Esophagus squamous epithelium (tissue), 4 donors: ENCODE data around the gene NTS.

Experiments used
- POLR2A ChIP-seq, 4 donors: fragments of 450-650 bp; IDR thresholded peaks; one replicate each; pipeline ENCODE4 v1.6.1; 2017; ENCODE audit warnings: antibody characterized with exemption in 4 of 4, mild to moderate bottlenecking in 4 of 4, moderate library complexity in 3 of 4
- TF ChIP-seq, protein P1 (sequence below), 6 experiments: fragments of 450-650 bp in 4 of 6; fragments of 200-600 bp in 2 of 6; sonication (generic) in 2 of 6; IDR thresholded peaks; one replicate each; pipeline ENCODE4 v1.5.1; 2016 to 2019; ENCODE audit warnings: antibody characterized with exemption in 6 of 6, mild to moderate bottlenecking in 4 of 6, moderate library complexity in 4 of 6

DNA sequence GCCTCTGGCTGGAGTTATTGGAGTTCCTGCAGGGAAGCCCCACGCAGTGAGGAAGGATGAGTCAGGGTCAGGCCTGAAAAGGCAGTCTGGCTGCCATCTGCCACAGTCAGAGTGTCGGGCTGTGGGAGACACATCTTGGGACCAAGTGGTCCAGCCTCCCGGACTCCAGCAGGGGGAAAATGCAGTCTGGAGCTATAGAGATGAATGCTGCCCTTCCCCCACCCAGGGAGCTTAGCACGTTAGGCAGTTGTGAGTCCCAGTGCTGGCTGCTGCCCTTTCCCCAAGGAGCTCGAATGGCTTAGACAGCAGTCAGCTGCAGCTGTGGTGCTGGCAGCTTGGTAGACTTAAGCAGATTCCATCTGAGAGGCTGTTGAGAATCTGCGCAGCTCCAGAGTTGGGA lies 8.2 kb upstream of the NTS start:
- TF ChIP-seq, protein P1, sequence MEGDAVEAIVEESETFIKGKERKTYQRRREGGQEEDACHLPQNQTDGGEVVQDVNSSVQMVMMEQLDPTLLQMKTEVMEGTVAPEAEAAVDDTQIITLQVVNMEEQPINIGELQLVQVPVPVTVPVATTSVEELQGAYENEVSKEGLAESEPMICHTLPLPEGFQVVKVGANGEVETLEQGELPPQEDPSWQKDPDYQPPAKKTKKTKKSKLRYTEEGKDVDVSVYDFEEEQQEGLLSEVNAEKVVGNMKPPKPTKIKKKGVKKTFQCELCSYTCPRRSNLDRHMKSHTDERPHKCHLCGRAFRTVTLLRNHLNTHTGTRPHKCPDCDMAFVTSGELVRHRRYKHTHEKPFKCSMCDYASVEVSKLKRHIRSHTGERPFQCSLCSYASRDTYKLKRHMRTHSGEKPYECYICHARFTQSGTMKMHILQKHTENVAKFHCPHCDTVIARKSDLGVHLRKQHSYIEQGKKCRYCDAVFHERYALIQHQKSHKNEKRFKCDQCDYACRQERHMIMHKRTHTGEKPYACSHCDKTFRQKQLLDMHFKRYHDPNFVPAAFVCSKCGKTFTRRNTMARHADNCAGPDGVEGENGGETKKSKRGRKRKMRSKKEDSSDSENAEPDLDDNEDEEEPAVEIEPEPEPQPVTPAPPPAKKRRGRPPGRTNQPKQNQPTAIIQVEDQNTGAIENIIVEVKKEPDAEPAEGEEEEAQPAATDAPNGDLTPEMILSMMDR (IDR thresholded peaks at IDR 0.05) = no peak
- TF ChIP-seq POLR2A (IDR thresholded peaks at IDR 0.05) = no peak
